Thoracic aorta (tissue), 2 donors: ENCODE data around the gene NAA11. TPM values are rescaled to one million over a fixed set of nuclear protein-coding genes. Genes with fewer than 3 reads are reported as not detected.

ENCODE experiments used
- ATAC-seq: fragments of 150-250 bp; one replicate; pipeline ENCODE4 v1.8.0; 2017; ENCODE audit warnings: low read depth; ENCODE audit not compliant: insufficient number of reproducible peaks, low FRiP score
- DNase-seq: peaks from one replicate; pipeline ENCODE4 v3.0.0-alpha.2; 2020; ENCODE audit warnings: low spot score
- H3K27ac ChIP-seq, 2 donors: fragments of 200-600 bp; sonication (generic); 1 replicate in 1 of 2; 2 replicates in 1 of 2; pipeline ENCODE4 v1.5.1; 2016; ENCODE audit warnings: mild to moderate bottlenecking in 2 of 2, moderate library complexity in 2 of 2
- H3K27me3 ChIP-seq: fragments of 200-600 bp; sonication (generic); replicated peaks from 2 replicates; pipeline ENCODE4 v1.6.0; 2016; ENCODE audit warnings: mild to moderate bottlenecking; ENCODE audit not compliant: insufficient read depth
- H3K36me3 ChIP-seq: fragments of 200-600 bp; sonication (generic); one replicate; pipeline ENCODE4 v1.5.1; 2016
- H3K4me1 ChIP-seq, 2 donors: fragments of 200-600 bp; sonication (generic); 1 replicate in 1 of 2; 2 replicates in 1 of 2; pipeline versions ENCODE4 v1.5.1 to v1.6.0; 2016; ENCODE audit warnings: low read depth in 2 of 2, mild to moderate bottlenecking in 1 of 2; ENCODE audit not compliant: control insufficient read depth in 1 of 2
- H3K4me3 ChIP-seq: fragments of 200-600 bp; sonication (generic); 2 replicates; pipeline ENCODE4 v1.5.1; 2016; ENCODE audit warnings: mild to moderate bottlenecking
- H3K9me3 ChIP-seq: fragments of 200-600 bp; sonication (generic); 2 replicates; pipeline ENCODE4 v1.5.1; 2016
- total RNA-seq, 2 donors: library from RNA; depleted of rRNA; stranded (reverse); fragments of >200 nt; gene quantifications; one replicate each; pipeline versions ENCODE4 v1.1.0 to v1.2.3, GENCODE V29; 2016
- TF ChIP-seq, protein P1 (sequence below): fragments of 200-600 bp; sonication (generic); IDR thresholded peaks from one replicate; pipeline ENCODE4 v1.5.1; 2019; ENCODE audit warnings: antibody characterized with exemption

NAA11 gene
- total RNA-seq, 2 donors from 2014 or later, result not detected

DNA sequence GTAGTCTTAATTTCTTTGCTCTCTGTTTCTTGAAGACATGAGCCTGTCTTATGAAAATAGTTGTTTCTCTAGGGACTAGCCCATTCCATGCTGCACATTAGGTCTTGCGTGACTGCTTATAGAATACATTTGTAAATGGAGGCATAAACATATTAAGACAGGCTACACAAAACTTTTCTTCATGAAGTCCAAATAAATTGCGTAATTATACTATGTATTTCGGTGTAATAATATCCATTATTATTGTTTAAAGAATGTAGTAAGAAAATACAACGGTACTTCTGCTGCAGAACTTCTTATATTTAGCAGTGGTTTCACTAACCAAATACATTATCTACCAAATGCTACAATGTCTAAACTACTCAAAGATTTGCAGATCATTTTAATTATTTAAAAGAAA is 8.5 kb upstream of the NAA11 start:
- Histone ChIP-seq H3K4me1 (no peaks in the 10 kb centered on the region), H3K9me3 (no peaks in the 10 kb centered on the region), H3K4me3 (no peak overlapping the region), H3K27me3 (no peaks in the 10 kb centered on the region), H3K27ac (no peak overlapping the region), H3K36me3 (no peaks in the 10 kb centered on the region)
- DNase-seq (no peak), ATAC-seq (no peak)
- TF ChIP-seq, protein P1, sequence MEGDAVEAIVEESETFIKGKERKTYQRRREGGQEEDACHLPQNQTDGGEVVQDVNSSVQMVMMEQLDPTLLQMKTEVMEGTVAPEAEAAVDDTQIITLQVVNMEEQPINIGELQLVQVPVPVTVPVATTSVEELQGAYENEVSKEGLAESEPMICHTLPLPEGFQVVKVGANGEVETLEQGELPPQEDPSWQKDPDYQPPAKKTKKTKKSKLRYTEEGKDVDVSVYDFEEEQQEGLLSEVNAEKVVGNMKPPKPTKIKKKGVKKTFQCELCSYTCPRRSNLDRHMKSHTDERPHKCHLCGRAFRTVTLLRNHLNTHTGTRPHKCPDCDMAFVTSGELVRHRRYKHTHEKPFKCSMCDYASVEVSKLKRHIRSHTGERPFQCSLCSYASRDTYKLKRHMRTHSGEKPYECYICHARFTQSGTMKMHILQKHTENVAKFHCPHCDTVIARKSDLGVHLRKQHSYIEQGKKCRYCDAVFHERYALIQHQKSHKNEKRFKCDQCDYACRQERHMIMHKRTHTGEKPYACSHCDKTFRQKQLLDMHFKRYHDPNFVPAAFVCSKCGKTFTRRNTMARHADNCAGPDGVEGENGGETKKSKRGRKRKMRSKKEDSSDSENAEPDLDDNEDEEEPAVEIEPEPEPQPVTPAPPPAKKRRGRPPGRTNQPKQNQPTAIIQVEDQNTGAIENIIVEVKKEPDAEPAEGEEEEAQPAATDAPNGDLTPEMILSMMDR, result no peak

DNA sequence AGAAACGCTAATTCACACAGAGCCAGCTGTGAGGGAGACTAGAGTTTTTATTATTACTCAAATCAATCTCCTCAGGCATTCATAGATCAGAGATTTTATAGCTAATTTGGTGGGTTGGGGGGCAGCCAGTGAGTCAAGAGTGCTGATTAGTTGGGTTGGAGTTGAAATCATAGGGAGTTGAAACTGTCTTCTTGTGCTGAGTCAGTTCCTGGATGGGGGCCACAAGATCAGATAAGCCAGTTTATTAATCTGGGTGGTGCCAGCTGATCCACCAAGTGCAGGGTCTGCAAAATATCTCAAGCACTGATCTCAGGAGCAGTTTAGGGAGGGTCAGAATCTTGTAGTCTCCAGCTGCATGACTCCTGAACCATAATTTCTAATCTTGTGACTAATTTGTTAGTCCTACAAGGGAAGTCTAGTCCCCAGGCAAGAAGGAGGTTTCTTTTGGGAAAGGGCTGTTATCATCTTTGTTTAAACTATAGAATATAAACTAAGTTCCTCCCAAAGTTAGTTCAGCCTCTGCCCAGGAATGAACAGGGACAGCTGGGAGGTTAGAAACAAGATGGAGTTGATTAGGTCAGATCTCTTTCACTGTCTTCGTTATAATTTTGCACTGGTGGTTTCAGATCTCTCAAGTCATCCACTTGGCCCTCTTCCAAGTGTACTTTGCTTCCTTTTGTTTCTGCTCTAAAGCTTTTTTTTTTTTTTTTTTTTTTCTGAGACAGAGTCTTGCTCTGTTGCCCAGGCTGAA is 5.4 kb upstream of the NAA11 start:
- Histone ChIP-seq H3K9me3 (no peaks in the 10 kb centered on the region), H3K4me3 (no peak overlapping the region), H3K4me1 (no peaks in the 10 kb centered on the region), H3K36me3 (no peaks in the 10 kb centered on the region), H3K27me3 (no peaks in the 10 kb centered on the region), H3K27ac (no peak overlapping the region)
- TF ChIP-seq, protein P1, result no peak
- DNase-seq (no peak), ATAC-seq (no peak)

DNA sequence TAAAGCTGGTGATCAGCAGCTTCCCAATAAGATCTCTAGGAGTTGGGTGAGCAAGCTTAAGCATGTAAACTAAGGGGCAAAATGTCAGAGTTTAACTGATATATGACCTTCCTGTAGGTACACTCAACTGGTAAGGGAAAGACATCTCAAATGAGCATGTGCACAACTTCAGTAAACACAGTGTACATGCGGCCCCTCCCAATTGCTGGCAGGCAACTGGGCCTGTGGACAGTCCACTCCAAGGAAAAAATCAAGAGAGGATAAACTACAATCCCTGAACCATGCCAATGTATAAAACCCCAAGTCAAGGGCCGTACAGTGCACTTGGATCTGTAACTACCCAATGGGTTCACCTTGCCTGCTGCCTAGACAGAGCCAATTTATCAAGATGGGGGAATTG is 4.9 kb upstream of the NAA11 start:
- TF ChIP-seq, protein P1, result no peak
- no peak overlapping the region for H3K27ac ChIP-seq
- no peaks in the 10 kb centered on the region for H3K4me1 ChIP-seq
- DNase-seq (no peak), ATAC-seq (no peak)
- H3K36me3 ChIP-seq, result no peaks in the 10 kb centered on the region
- H3K27me3 ChIP-seq, result no peaks in the 10 kb centered on the region
- no peaks in the 10 kb centered on the region for H3K9me3 ChIP-seq
- no peak overlapping the region for H3K4me3 ChIP-seq

DNA sequence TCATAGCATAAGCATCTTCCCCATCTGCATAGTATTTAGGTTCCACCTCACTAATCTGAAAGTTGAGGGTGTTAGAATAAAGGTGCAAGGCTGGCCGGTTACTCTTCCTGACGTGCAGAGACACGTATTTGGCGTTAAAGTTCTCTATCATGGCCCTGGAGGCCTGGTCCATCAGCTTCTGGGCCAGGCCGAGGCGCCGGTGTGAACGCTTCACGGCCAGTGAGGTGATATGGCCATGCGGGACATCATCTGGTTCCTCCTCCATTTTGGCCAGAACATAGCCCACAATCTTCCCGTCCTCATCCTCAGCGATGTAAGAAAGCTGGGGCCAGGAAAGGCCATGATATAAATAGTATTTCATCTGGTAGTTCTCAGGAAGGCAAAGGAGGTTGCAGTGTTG is 425 bp downstream of the NAA11 start:
- Histone ChIP-seq H3K36me3 (no peaks in the 10 kb centered on the region), H3K9me3 (no peaks in the 10 kb centered on the region), H3K27me3 (no peaks in the 10 kb centered on the region), H3K4me1 (no peaks in the 10 kb centered on the region), H3K4me3 (no peak overlapping the region), H3K27ac (no peak overlapping the region)
- ATAC-seq (no peak), DNase-seq (no peak)
- TF ChIP-seq, protein P1, result no peak

DNA sequence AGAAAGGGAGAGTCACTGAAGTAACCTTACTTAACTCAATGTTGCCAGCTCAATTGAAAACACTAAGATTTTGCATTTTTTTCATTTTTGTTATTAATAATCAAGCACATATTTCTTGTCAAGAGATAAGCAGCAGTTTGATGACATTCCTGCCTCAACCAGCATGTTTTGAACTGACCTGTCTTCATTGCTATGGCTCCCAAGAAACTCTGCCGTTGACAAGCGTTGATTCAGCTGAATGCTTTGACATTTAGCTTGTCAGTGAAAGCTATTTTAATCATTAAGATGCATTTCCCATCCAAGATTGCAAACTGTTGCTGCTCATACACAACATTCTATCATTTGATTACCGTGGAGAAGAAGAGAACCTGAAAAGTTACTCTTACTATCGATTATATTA is 5.9 kb downstream of the NAA11 start:
- no peaks in the 10 kb centered on the region for H3K4me1 ChIP-seq
- ATAC-seq (no peak), DNase-seq (no peak)
- H3K27me3 ChIP-seq, result no peaks in the 10 kb centered on the region
- TF ChIP-seq, protein P1, result no peak
- H3K36me3 ChIP-seq, result no peaks in the 10 kb centered on the region
- no peak overlapping the region for H3K4me3 ChIP-seq
- no peak overlapping the region for H3K27ac ChIP-seq
- no peaks in the 10 kb centered on the region for H3K9me3 ChIP-seq
